Esophagus squamous epithelium (tissue), 4 donors: ENCODE measurements around the gene BRIP1.

Experiments used
- CTCF ChIP-seq, 6 experiments: fragments of 450-650 bp in 4 of 6; fragments of 200-600 bp in 2 of 6; sonication (generic) in 2 of 6; IDR thresholded peaks; one replicate each; pipeline ENCODE4 v1.5.1; 2016 to 2019; ENCODE audit warnings: antibody characterized with exemption in 6 of 6, mild to moderate bottlenecking in 4 of 6, moderate library complexity in 4 of 6
- POLR2A ChIP-seq, 4 donors: fragments of 450-650 bp; IDR thresholded peaks; one replicate each; pipeline ENCODE4 v1.6.1; 2017; ENCODE audit warnings: antibody characterized with exemption in 4 of 4, mild to moderate bottlenecking in 4 of 4, moderate library complexity in 3 of 4

GRCh38 chr17:61686113-61686512 is 177.2 kb downstream of the BRIP1 start:
- no peak for TF ChIP-seq CTCF (IDR thresholded peaks at IDR 0.05)
- no peak for TF ChIP-seq POLR2A (IDR thresholded peaks at IDR 0.05)
